PC-3 (cell line): ENCODE results near the gene RPS6KC1. TPM values are rescaled to one million over a fixed set of nuclear protein-coding genes. Genes with fewer than 3 reads are reported as not detected.
A peak's percentile ranks its signal among the peaks of the same experiment; 100 is the strongest.

ENCODE experiments used
- ATAC-seq: fragments of 200-7000 bp; cut with Tn5 transposase; 2 replicates; pipeline ENCODE4 v1.9.1; 2020; ENCODE audit warnings: mild to moderate bottlenecking, moderate library complexity
- BruUV-seq: library from RNA; stranded (reverse); fragments of 400-500 nt; replicated peaks from 2 replicates; lab custom pipeline; 2021; lab: Mats Ljungman, UMichigan
- CTCF ChIA-PET: fragments of 300-600 bp; sonication (Branson Sonifier 250); formaldehyde crosslinking; loops from one replicate; lab custom pipeline; 2022; ENCODE audit warnings: antibody characterized with exemption; lab: Charles Lee
- POLR2A ChIA-PET: fragments of 300-600 bp; sonication (Branson Sonifier 250); formaldehyde crosslinking; loops from one replicate; lab custom pipeline; 2022; ENCODE audit warnings: antibody characterized with exemption; ENCODE audit not compliant: unreplicated experiment; lab: Charles Lee
- DNase-seq: peaks from one replicate; pipeline ENCODE4 v3.0.0-alpha.2; 2015
- H2AFZ ChIP-seq: fragments of 300-600 bp; sonication (generic); 2 replicates; pipeline ENCODE4 v1.6.0; 2016; ENCODE audit warnings: antibody characterized with exemption, low read length
- H3F3A ChIP-seq: fragments of 300-600 bp; sonication (generic); one replicate; pipeline ENCODE4 v1.6.0; 2017; ENCODE audit warnings: antibody characterized with exemption, low read length, control low read depth, mild to moderate bottlenecking; ENCODE audit not compliant: unreplicated experiment
- H3K27ac ChIP-seq: fragments of 300-600 bp; sonication (generic); 2 replicates; pipeline ENCODE4 v1.5.1; 2016; ENCODE audit warnings: mild to moderate bottlenecking, low read length
- H3K27me3 ChIP-seq: fragments of 300-600 bp; sonication (generic); 2 replicates; pipeline ENCODE4 v1.6.1; 2016; ENCODE audit warnings: low read length, mixed read lengths
- H3K36me3 ChIP-seq: fragments of 300-600 bp; sonication (generic); 2 replicates; pipeline ENCODE4 v1.6.1; 2016; ENCODE audit warnings: low read depth, mixed run types, low read length, mixed read lengths
- H3K4me1 ChIP-seq: fragments of 300-600 bp; sonication (generic); 2 replicates; pipeline ENCODE4 v1.5.1; 2016; ENCODE audit warnings: low read length; ENCODE audit not compliant: insufficient read depth
- H3K4me2 ChIP-seq: fragments of 300-600 bp; sonication (generic); 2 replicates; pipeline ENCODE4 v1.6.0; 2016; ENCODE audit warnings: low read length
- H3K4me3 ChIP-seq: fragments of 300-600 bp; sonication (generic); 2 replicates; pipeline ENCODE4 v1.5.1; 2016; ENCODE audit warnings: mild to moderate bottlenecking, low read length, mixed read lengths
- H3K79me2 ChIP-seq: fragments of 300-600 bp; sonication (generic); 2 replicates; pipeline ENCODE4 v1.6.1; 2017; ENCODE audit warnings: low read length, mixed read lengths
- H3K9ac ChIP-seq: fragments of 300-600 bp; sonication (generic); 2 replicates; pipeline ENCODE4 v1.6.0; 2016; ENCODE audit warnings: mild to moderate bottlenecking, low read length
- H3K9me2 ChIP-seq: fragments of 300-600 bp; sonication (generic); replicated peaks from 2 replicates; pipeline ENCODE4 v1.6.1; 2016; ENCODE audit warnings: mixed run types, low read length, mixed read lengths
- H3K9me3 ChIP-seq: fragments of 300-600 bp; sonication (generic); 2 replicates; pipeline ENCODE4 v1.6.1; 2016; ENCODE audit warnings: low read length, mixed read lengths
- H4K20me1 ChIP-seq: fragments of 300-600 bp; sonication (generic); 2 replicates; pipeline ENCODE4 v1.6.1; 2016; ENCODE audit warnings: low read length, mixed read lengths
- CTCF ChIP-seq: fragments of 300-600 bp; sonication (generic); conservative IDR thresholded peaks from 2 replicates; pipeline ENCODE4 v1.5.1; 2017; ENCODE audit warnings: antibody characterized with exemption, low read depth, mild to moderate bottlenecking, low read length
- EZH2 ChIP-seq: fragments of 300-600 bp; sonication (generic); IDR thresholded peaks from one replicate; pipeline ENCODE4 v1.6.1; 2017; ENCODE audit warnings: antibody characterized with exemption, mild to moderate bottlenecking, low read length; ENCODE audit not compliant: unreplicated experiment
- EZH2phosphoT487 ChIP-seq: fragments of 300-600 bp; sonication (generic); IDR thresholded peaks from 2 replicates; pipeline ENCODE4 v1.6.1; 2018; ENCODE audit warnings: mild to moderate bottlenecking, antibody characterized with exemption, low read length, borderline replicate concordance
- intact Hi-C: fragments of 100-400 bp; cut with micrococcal nuclease; formaldehyde crosslinking; loops from 2 replicates; pipeline ENCODE4 v1.9.0; 2023
- total RNA-seq: library from RNA; depleted of rRNA; stranded (reverse); fragments of >200 nt; gene quantifications from 2 replicates; pipeline ENCODE4 v1.2.3, GENCODE V29; 2014

Gene RPS6KC1
- total RNA-seq, 1 experiment from 2014 or later: 21.1 TPM

- intact Hi-C loops: loop anchor here (5.0 to 10.0 kb wide), 3 partner anchors 189 to 1084 kb away; partner anchors contain the start of gene PROX1
- H3F3A ChIP-seq: no peaks in the 10 kb centered on the region
- no peak overlapping the region for H3K4me2 ChIP-seq
- no peaks in the 10 kb centered on the region for H3K9me2 ChIP-seq
- H3K4me1 ChIP-seq: no peaks in the 10 kb centered on the region
- H4K20me1 ChIP-seq: no peaks in the 10 kb centered on the region
- no peak overlapping the region for H3K9ac ChIP-seq
- H3K79me2 ChIP-seq: no peaks in the 10 kb centered on the region
- H2AFZ ChIP-seq: no peak overlapping the region
- no TSS peak for BruUV-seq
- no peaks in the 10 kb centered on the region for H3K9me3 ChIP-seq
- H3K27ac ChIP-seq: no peak overlapping the region
- no peak for DNase-seq
- ChIA-PET CTCF (interaction anchor here (0.6 kb wide), 1 partner anchor 201 kb away, joined by 5 read pairs; no protein-coding TSS in a partner anchor), POLR2A (no interaction called here)
- H3K27me3 ChIP-seq: no peaks in the 10 kb centered on the region
- H3K36me3 ChIP-seq: no peaks in the 10 kb centered on the region
- TF ChIP-seq CTCF (no peak), EZH2phosphoT487 (no peak), EZH2 (no peak)
- no peak for ATAC-seq
- H3K4me3 ChIP-seq: no peak overlapping the region
Measured at GRCh38 chr1:213242883-213243282, 191.8 kb downstream of the RPS6KC1 start.

DNA sequence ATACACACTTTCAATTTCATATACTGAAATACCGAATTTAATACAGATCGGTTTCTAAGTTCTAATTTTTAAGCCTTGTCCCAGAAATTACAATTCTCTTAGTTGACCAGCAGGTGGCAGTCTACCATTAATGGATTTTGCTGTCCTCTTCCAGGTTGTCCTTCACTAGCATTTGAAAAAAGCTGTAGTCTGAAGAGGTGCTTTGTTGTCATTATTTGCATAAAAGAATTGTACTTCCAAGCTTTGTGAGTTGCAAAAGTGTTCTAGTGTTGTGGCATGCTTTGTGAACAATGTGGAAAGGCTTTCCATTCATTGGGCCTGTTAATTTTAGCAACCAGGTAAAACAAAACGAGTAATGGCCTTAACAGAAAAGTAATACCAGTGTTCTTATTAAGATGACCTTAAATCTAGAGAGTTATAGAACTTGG lies 193.6 kb downstream of the RPS6KC1 start:
- no peaks in the 10 kb centered on the region for H3F3A ChIP-seq
- no peak overlapping the region for H3K27ac ChIP-seq
- H3K36me3 ChIP-seq: no peaks in the 10 kb centered on the region
- H3K4me2 ChIP-seq: no peak overlapping the region
- DNase-seq (peak; percentile 75), ATAC-seq (peak; percentile 70)
- H3K9me2 ChIP-seq: no peaks in the 10 kb centered on the region
- no peak overlapping the region for H2AFZ ChIP-seq
- no peaks in the 10 kb centered on the region for H3K79me2 ChIP-seq
- no TSS peak for BruUV-seq
- H3K9ac ChIP-seq: no peak overlapping the region
- no peak overlapping the region for H3K4me3 ChIP-seq
- ChIA-PET POLR2A (no interaction called here), CTCF (interaction anchor here (0.6 kb wide), 2 partner anchors 111 to 878 kb away, joined by 3 read pairs; no protein-coding TSS in a partner anchor)
- no peaks in the 10 kb centered on the region for H3K27me3 ChIP-seq
- H3K9me3 ChIP-seq: no peaks in the 10 kb centered on the region
- no peaks in the 10 kb centered on the region for H4K20me1 ChIP-seq
- no peaks in the 10 kb centered on the region for H3K4me1 ChIP-seq
- TF ChIP-seq EZH2phosphoT487 (no peak), EZH2 (no peak), CTCF (peak; percentile 99)
- intact Hi-C loops: loop anchor here (1.0 to 10.0 kb wide), 6 partner anchors 40 to 1083 kb away; partner anchors contain the start of gene PROX1

DNA sequence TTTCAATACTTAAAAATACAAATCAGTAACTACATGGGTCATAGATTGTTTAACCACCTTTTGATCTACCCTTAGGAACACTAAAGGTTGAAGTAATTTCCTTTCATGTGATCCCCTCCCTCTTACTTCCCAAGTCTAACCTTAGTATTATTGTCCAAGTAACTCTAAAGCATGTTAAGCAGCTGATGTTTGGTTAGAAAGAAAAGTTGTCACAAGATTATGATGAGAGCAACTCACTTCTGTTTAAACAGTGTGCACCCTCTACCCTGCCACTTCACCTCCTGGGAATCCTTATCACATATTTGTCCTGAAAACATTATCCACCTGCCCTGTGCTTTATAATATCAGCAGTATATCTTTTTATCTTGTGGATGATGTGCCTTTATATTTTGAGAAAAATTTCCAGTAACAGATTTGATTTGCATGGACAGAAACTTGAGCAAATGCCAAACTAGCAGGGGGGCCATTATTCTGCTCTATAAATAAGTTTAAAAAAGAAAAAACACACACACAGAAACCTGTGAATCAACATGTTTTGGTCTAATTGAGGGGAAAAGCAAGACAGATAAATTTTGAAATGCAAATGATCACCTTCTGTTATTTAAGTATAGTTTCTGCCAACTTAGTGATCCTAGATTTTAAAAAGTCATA lies 194.3 kb downstream of the RPS6KC1 start:
- no peaks in the 10 kb centered on the region for H3F3A ChIP-seq

More for the DNA sequence above, 194.3 kb downstream of the RPS6KC1 start:
- Histone ChIP-seq H3K9me3 (no peaks in the 10 kb centered on the region), H3K4me3 (no peak overlapping the region), H3K9ac (no peak overlapping the region), H3K27me3 (no peaks in the 10 kb centered on the region), H2AFZ (no peak overlapping the region), H3K36me3 (no peaks in the 10 kb centered on the region), H3K4me2 (no peak overlapping the region), H3K27ac (no peak overlapping the region), H3K9me2 (no peaks in the 10 kb centered on the region), H3K4me1 (no peaks in the 10 kb centered on the region), H4K20me1 (no peaks in the 10 kb centered on the region), H3K79me2 (no peaks in the 10 kb centered on the region)
- TF ChIP-seq CTCF (no peak), EZH2phosphoT487 (no peak), EZH2 (no peak)
- ChIA-PET POLR2A (no interaction called here), CTCF (interaction anchor here (0.6 kb wide), 2 partner anchors 112 to 877 kb away, joined by 3 read pairs; no protein-coding TSS in a partner anchor)
- ATAC-seq (no peak), DNase-seq (no peak)
- no TSS peak for BruUV-seq
- intact Hi-C loops: loop anchor here (2.0 to 10.0 kb wide), 2 partner anchors 39 to 739 kb away; partner anchors contain the start of gene PROX1
